Testis (tissue), 5 donors: ENCODE measurements around the gene PCDHGA11. TPM values are rescaled to one million over a fixed set of nuclear protein-coding genes. Genes with fewer than 3 reads are reported as not detected.
A peak's percentile ranks its signal among the peaks of the same experiment; 100 is the strongest.
"Not testable (repeated sequence)": the region's sequence is repeated elsewhere in the genome, so short reads cannot be mapped to it uniquely, and the experiment has no call there.

Experiments used
- DNase-seq: peaks from one replicate; pipeline ENCODE4 v3.0.0-alpha.2; 2019
- H3K27ac ChIP-seq, 2 donors: fragments of 200-600 bp; sonication (generic); one replicate each; pipeline ENCODE4 v1.5.1; 2019
- H3K27me3 ChIP-seq: fragments of 200-600 bp; sonication (generic); one replicate; pipeline ENCODE4 v1.5.1; 2019
- H3K36me3 ChIP-seq: fragments of 200-600 bp; sonication (generic); one replicate; pipeline ENCODE4 v1.5.1; 2017; ENCODE audit warnings: low read depth; ENCODE audit errors: missing control alignments
- H3K4me1 ChIP-seq: fragments of 200-600 bp; sonication (generic); one replicate; pipeline ENCODE4 v1.5.1; 2019
- H3K4me3 ChIP-seq, 2 donors: fragments of 200-600 bp; sonication (generic); one replicate each; pipeline ENCODE4 v1.5.1; 2017 to 2019
- H3K9me3 ChIP-seq: fragments of 200-600 bp; sonication (generic); one replicate; pipeline ENCODE4 v1.5.1; 2017
- POLR2A ChIP-seq: fragments of 450-650 bp; IDR thresholded peaks from one replicate; pipeline ENCODE4 v1.6.1; 2017; ENCODE audit warnings: antibody characterized with exemption, mild to moderate bottlenecking, moderate library complexity
- WGBS, 2 donors: methylation state at CpG; one replicate each; pipeline ENCODE4 v1.1.5; 2018; 5-methylcytosine and 5-hydroxymethylcytosine counted together
- intact Hi-C: fragments of 100-400 bp; cut with DNase I; formaldehyde crosslinking; loops from one replicate; pipeline ENCODE4 v1.15.1; 2023; ENCODE audit warnings: low total_unique reads
- long read RNA-seq, 2 donors: transcript quantifications; one replicate each; lab custom pipeline, GENCODE V29; 2026
- polyA plus RNA-seq: library from polyadenylated mRNA; stranded (reverse); fragments of 350-450 nt; fragmentation: Illumina TruSeq; extraction: RNeasy Lipid Tissue Mini Kit (QIAGEN cat#74804); gene quantifications from one replicate; pipeline ENCODE4 v1.2.3, GENCODE V29; 2014; ENCODE audit warnings: low read depth, low replicate concordance; ENCODE audit not compliant: insufficient read depth
- total RNA-seq, 2 donors: library from RNA; depleted of rRNA; stranded (reverse); fragments of >200 nt; gene quantifications; one replicate each; pipeline ENCODE4 v1.2.3, GENCODE V29; 2016
- TF ChIP-seq, protein P1 (sequence below), 3 experiments: fragments of 450-650 bp in 2 of 3; fragments of 200-600 bp in 1 of 3; sonication (generic) in 1 of 3; IDR thresholded peaks; one replicate each; pipeline ENCODE4 v1.5.1; 2016 to 2019; ENCODE audit warnings: antibody characterized with exemption in 3 of 3, mild to moderate bottlenecking in 2 of 3, moderate library complexity in 1 of 3

The PCDHGA11 gene
- total RNA-seq: 1 to 10 TPM; 8.4 to 9.1 TPM
- 0.83 TPM for polyA plus RNA-seq
- long read RNA-seq, donor 1, partial matches to known transcripts: 0 of 2 reads
- long read RNA-seq, donor 1, other reads (novel, unspliced or antisense): 0 of 2 reads
- long read RNA-seq, donor 2, full-length matches to known transcripts: 2 of 2 reads
- long read RNA-seq, donor 2, partial matches to known transcripts: 0 of 2 reads
- long read RNA-seq, donor 2, other reads (novel, unspliced or antisense): 0 of 2 reads

DNA sequence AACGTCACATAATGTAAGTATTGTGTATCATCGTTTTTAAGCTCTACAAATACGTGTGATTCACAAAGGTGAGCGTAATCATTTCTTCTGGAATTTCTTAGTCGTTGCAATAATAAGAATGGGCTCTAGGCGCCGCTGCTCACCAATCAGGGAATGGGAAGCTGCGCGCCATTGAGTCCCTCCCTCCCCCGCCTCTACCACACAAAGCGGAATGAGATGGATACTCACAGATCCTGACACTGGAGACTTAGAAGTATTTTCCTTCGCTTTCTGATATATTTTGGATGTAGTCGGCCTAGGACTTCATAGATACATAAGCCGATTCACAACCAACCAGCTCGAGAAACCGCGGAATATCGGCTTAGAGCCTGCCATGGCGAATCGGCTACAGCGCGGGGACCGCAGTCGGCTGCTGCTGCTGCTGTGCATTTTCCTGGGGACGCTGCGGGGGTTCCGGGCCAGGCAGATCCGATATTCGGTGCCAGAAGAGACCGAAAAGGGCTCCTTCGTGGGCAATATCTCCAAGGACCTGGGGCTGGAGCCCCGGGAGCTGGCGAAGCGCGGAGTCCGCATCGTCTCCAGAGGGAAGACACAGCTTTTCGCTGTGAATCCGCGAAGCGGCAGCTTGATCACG is at the start of gene PCDHGA11:
PCDHGA11 (plus strand) TSS at position 197 of the 634 bp plus-strand sequence; CDS start at position 374, 177 bp downstream.
- Histone ChIP-seq H3K4me1 (peaks cover 3% of the 10 kb centered on the region), H3K27ac (no peak within 1 kb of the TSS), H3K4me3 (peak within 1 kb of the TSS; percentile 26 to 27), H3K27me3 (no peaks in the 10 kb centered on the region), H3K36me3 (no peaks in the 10 kb centered on the region), H3K9me3 (no peaks in the 10 kb centered on the region)
- intact Hi-C loops: loop anchor here (10.0 kb wide), 1 partner anchor 104 kb away; no protein-coding TSS in a partner anchor
- TF ChIP-seq POLR2A: no peak
- TF ChIP-seq, protein P1, sequence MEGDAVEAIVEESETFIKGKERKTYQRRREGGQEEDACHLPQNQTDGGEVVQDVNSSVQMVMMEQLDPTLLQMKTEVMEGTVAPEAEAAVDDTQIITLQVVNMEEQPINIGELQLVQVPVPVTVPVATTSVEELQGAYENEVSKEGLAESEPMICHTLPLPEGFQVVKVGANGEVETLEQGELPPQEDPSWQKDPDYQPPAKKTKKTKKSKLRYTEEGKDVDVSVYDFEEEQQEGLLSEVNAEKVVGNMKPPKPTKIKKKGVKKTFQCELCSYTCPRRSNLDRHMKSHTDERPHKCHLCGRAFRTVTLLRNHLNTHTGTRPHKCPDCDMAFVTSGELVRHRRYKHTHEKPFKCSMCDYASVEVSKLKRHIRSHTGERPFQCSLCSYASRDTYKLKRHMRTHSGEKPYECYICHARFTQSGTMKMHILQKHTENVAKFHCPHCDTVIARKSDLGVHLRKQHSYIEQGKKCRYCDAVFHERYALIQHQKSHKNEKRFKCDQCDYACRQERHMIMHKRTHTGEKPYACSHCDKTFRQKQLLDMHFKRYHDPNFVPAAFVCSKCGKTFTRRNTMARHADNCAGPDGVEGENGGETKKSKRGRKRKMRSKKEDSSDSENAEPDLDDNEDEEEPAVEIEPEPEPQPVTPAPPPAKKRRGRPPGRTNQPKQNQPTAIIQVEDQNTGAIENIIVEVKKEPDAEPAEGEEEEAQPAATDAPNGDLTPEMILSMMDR (IDR thresholded peaks at IDR 0.05): peak; percentile 17 to 51 (median 23)
- DNase-seq: peak; percentile 73
- WGBS, 2 donors: 17 to 20% methylated on average over 37 to 42 of the region's 42 CpGs

DNA sequence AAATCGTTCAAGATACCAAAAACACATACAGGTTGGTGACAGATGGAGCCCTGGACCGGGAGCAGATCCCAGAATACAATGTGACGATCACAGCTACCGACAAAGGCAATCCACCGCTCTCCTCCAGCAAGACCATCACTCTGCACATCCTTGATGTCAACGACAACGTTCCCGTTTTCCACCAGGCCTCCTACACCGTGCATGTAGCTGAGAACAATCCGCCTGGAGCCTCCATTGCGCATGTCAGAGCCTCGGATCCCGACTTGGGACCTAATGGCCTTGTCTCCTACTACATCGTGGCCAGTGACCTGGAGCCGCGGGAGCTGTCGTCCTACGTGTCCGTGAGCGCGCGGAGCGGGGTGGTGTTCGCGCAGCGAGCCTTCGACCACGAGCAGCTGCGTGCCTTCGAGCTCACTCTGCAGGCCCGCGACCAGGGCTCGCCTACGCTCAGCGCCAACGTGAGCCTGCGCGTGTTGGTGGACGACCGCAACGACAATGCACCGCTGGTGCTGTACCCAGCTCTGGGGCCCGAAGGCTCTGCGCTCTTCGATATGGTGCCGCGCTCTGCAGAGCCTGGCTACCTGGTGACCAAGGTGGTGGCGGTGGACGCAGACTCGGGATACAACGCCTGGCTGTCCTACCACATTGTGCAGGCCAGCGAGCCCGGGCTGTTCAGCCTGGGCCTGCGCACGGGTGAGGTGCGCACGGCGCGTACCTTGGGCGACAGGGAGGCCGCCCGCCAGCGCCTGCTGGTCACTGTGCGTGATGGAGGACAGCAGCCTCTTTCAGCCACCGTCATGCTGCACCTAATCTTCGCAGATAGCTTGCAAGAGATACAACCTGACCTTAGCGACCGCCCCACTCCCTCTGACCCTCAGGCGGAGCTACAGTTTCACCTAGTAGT is 49.0 kb upstream of the PCDHGA11 start:
- intact Hi-C loops: no loop called here
- H3K36me3 ChIP-seq: no peaks in the 10 kb centered on the region
- no peak for TF ChIP-seq POLR2A
- TF ChIP-seq, protein P1 (IDR thresholded peaks at IDR 0.05): no peak
- WGBS, 2 donors: 18 to 23% methylated on average over 48 to 69 of the region's 69 CpGs
- H3K9me3 ChIP-seq: no peaks in the 10 kb centered on the region
- no peak overlapping the region for H3K27ac ChIP-seq
- no peak for DNase-seq
- no peaks in the 10 kb centered on the region for H3K4me1 ChIP-seq
- H3K4me3 ChIP-seq: no peak overlapping the region
- no peaks in the 10 kb centered on the region for H3K27me3 ChIP-seq

DNA sequence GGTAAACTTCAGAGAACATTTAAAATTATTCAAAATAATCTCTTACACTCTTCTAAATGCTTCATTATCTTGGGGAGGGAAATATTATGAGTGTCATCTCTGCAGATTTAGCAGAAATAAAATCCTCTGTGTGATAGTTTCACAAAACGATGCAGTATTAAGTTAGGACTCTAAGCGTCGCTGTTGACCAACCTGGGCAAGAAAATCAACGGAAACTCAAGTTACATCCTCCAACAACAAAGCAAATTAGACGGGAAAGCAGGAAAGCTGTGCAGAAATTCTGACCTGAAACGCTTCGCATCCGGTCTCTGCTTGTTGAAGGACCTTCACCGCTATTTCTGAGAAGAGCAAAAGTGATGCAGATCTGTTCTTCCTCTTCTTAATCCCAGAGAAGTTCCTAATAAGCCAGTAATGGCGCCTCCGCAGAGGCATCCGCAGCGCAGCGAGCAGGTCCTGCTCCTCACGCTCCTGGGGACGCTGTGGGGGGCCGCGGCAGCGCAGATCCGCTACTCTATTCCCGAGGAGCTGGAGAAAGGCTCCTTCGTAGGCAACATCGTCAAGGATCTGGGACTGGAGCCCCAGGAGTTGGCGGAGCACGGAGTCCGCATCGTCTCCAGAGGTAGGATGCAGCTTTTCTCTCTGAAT is 47.1 kb upstream of the PCDHGA11 start, which contains the start of gene PCDHGA6:
PCDHGA6 (plus strand) TSS at position 219 of the 645 bp plus-strand sequence; CDS start at position 412, 193 bp downstream.
- no peaks in the 10 kb centered on the region for H3K36me3 ChIP-seq
- no peaks in the 10 kb centered on the region for H3K27me3 ChIP-seq
- WGBS, 2 donors: 9 to 12% methylated on average over 23 to 27 of the region's 27 CpGs
- H3K27ac ChIP-seq: no peak within 1 kb of the TSS
- intact Hi-C loops: no loop called here
- no peaks in the 10 kb centered on the region for H3K9me3 ChIP-seq
- H3K4me3 ChIP-seq: no peak within 1 kb of the TSS
- TF ChIP-seq, protein P1 (IDR thresholded peaks at IDR 0.05): peak in 2 of 3 experiments; percentile 18 to 19
- TF ChIP-seq POLR2A: no peak
- H3K4me1 ChIP-seq: no peaks in the 10 kb centered on the region
- no peak for DNase-seq

DNA sequence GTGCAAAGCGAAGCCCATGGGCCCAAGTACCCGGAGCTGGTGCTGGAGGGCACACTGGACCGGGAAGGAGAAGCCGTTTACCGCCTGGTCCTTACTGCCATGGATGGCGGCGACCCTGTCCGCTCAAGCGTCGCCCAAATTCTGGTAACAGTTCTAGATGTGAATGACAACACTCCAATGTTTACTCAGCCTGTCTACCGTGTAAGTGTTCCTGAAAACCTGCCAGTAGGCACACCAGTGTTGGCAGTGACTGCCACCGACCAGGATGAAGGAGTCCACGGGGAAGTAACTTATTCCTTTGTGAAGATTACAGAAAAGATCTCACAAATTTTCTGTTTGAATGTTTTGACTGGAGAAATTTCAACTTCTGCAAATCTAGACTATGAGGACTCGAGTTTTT is 46.2 kb upstream of the PCDHGA11 start:
- no peak overlapping the region for H3K4me3 ChIP-seq
- no peak overlapping the region for H3K27ac ChIP-seq
- DNase-seq: no peak
- no peaks in the 10 kb centered on the region for H3K27me3 ChIP-seq
- no peaks in the 10 kb centered on the region for H3K4me1 ChIP-seq
- no peaks in the 10 kb centered on the region for H3K9me3 ChIP-seq
- TF ChIP-seq POLR2A: no peak
- TF ChIP-seq, protein P1 (IDR thresholded peaks at IDR 0.05): no peak
- 48% methylated on average over 12 to 14 of the region's 14 CpGs for WGBS, 2 donors
- H3K36me3 ChIP-seq: no peaks in the 10 kb centered on the region
- intact Hi-C loops: no loop called here

DNA sequence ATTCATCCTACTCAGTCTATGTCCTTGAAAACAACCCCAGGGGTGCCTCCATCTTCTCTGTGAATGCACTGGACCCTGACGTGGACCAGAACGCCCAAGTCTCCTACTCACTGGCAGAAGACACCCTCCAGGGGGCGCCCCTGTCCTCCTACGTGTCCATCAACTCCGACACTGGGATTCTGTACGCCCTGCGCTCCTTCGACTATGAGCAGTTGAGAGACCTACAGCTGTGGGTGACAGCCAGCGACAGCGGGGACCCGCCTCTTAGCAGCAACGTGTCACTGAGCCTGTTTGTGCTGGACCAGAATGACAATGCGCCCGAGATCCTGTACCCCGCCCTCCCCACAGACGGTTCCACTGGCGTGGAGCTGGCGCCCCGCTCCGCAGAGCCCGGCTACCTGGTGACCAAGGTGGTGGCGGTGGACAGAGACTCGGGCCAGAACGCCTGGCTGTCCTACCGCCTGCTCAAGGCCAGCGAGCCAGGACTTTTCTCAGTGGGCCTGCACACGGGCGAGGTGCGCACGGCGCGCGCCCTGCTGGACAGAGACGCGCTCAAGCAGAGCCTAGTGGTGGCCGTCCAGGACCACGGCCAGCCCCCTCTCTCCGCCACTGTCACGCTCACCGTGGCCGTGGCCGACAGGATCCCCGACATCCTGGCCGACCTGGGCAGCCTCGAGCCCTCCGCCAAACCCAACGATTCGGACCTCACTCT is 45.3 kb upstream of the PCDHGA11 start:
- DNase-seq: peak; percentile 65
- intact Hi-C loops, H3K27me3 ChIP-seq, H3K36me3 ChIP-seq, H3K27ac ChIP-seq, H3K9me3 ChIP-seq, H3K4me3 ChIP-seq, H3K4me1 ChIP-seq: not testable (repeated sequence)
- 44% methylated on average over 38 of the region's 48 CpGs; no CpG with 5 or more reads in 1 of the 2 donors for WGBS, 2 donors
